GM12878 (cell line): ENCODE results near the gene UBE2F. TPM values are rescaled to one million over a fixed set of nuclear protein-coding genes. Genes with fewer than 3 reads are reported as not detected.

Experiments used
- ATAC-seq: fragments of 200-7000 bp; cut with Tn5 transposase; 3 replicates; pipeline ENCODE4 v1.9.1; 2020; ENCODE audit warnings: mild to moderate bottlenecking, moderate library complexity
- BruUV-seq: library from RNA; stranded (reverse); fragments of 400-500 nt; replicated peaks from 2 replicates; lab custom pipeline; 2021; lab: Mats Ljungman, UMichigan
- CTCF ChIA-PET: fragments of 300-600 bp; sonication (Branson Sonifier 250); formaldehyde crosslinking; extraction: SDS; loops from one replicate; lab custom pipeline; 2021; ENCODE audit warnings: inconsistent platforms; lab: Yijun Ruan, JAX
- POLR2A ChIA-PET: fragments of 350-600 bp; formaldehyde crosslinking; extraction: SDS; loops from one replicate; lab custom pipeline; 2021; ENCODE audit warnings: inconsistent platforms; lab: Charles Lee
- RAD21 ChIA-PET: fragments of 300-600 bp; sonication (Branson Sonifier 250); formaldehyde crosslinking; loops from one replicate; lab custom pipeline; 2023; ENCODE audit warnings: antibody characterized with exemption; ENCODE audit not compliant: unreplicated experiment; lab: Charles Lee
- SMC1A ChIA-PET: fragments of 300-600 bp; sonication (Branson Sonifier 250); formaldehyde crosslinking; loops from one replicate; lab custom pipeline; 2023; ENCODE audit not compliant: unreplicated experiment, uncharacterized antibody; lab: Charles Lee
- DNase-seq: peaks from one replicate; pipeline ENCODE4 v3.0.0-alpha.2; 2011; ENCODE audit warnings: low read depth, low spot score
- FAIRE-seq: peaks from 3 replicates; lab custom pipeline; 2011; peaks lifted over from hg19 to GRCh38; lab: Jason Lieb, UNC
- H2AFZ ChIP-seq: 2 replicates; pipeline ENCODE4 v1.6.0; 2011; ENCODE audit warnings: low read depth, low read length, control low read depth; ENCODE audit not compliant: control insufficient read depth
- H3K27ac ChIP-seq: 2 replicates; pipeline ENCODE4 v1.5.1; 2011; ENCODE audit warnings: control low read depth; ENCODE audit not compliant: control insufficient read depth, insufficient read depth
- H3K27me3 ChIP-seq, 2 experiments: replicated peaks in 1 of 2; 2 replicates each; pipeline versions ENCODE4 v1.6.0 to v1.6.1; 2011; ENCODE audit warnings: low read length in 1 of 2; ENCODE audit not compliant: control insufficient read depth in 2 of 2, insufficient read depth in 2 of 2
- H3K36me3 ChIP-seq, 2 experiments: 2 replicates each; pipeline ENCODE4 v1.5.1; 2011; ENCODE audit warnings: low read length in 1 of 2; ENCODE audit not compliant: control insufficient read depth in 2 of 2, insufficient read depth in 2 of 2
- H3K4me1 ChIP-seq: 2 replicates; pipeline ENCODE4 v1.6.1; 2011; ENCODE audit warnings: mild to moderate bottlenecking, low read length, moderate library complexity, mixed read lengths; ENCODE audit not compliant: control insufficient read depth, insufficient read depth
- H3K4me2 ChIP-seq: 2 replicates; pipeline ENCODE4 v1.6.0; 2011; ENCODE audit warnings: control low read depth; ENCODE audit not compliant: control insufficient read depth, insufficient read depth
- H3K4me3 ChIP-seq: fragments of 200-600 bp; sonication (generic); 2 replicates; pipeline ENCODE4 v1.5.1; 2016
- H3K79me2 ChIP-seq: 2 replicates; pipeline ENCODE4 v1.6.0; 2011; ENCODE audit warnings: low read length; ENCODE audit not compliant: control insufficient read depth, insufficient read depth
- H3K9ac ChIP-seq: 2 replicates; pipeline ENCODE4 v1.8.0; 2011; ENCODE audit warnings: low read length, control low read depth, mixed read lengths; ENCODE audit not compliant: control insufficient read depth, insufficient read depth
- H3K9me3 ChIP-seq: replicated peaks from 3 replicates; pipeline ENCODE4 v1.5.1; 2011; ENCODE audit warnings: mild to moderate bottlenecking, low read length; ENCODE audit not compliant: control insufficient read depth, insufficient read depth
- H4K20me1 ChIP-seq: 2 replicates; pipeline ENCODE4 v1.6.0; 2011; ENCODE audit not compliant: control insufficient read depth, insufficient read depth
- ATF7 ChIP-seq: fragments of 450-650 bp; IDR thresholded peaks from 2 replicates; pipeline ENCODE4 v1.6.1; 2016; ENCODE audit warnings: low read depth, mild to moderate bottlenecking
- BHLHE40 ChIP-seq, 2 experiments: fragments of 450-650 bp in 1 of 2; IDR thresholded peaks; 2 replicates each; pipeline ENCODE4 v1.6.1; 2011 to 2017; ENCODE audit warnings: low read depth in 2 of 2, borderline replicate concordance in 1 of 2, improper control_type of control experiment in 1 of 2, low read length in 1 of 2, mild to moderate bottlenecking in 1 of 2
- EED ChIP-seq: sonication (generic); IDR thresholded peaks from 2 replicates; pipeline ENCODE4 v1.6.1; 2016; ENCODE audit warnings: antibody characterized with exemption, low read depth
- ESRRA ChIP-seq: IDR thresholded peaks from 2 replicates; pipeline ENCODE4 v1.6.1; 2012; ENCODE audit warnings: mild to moderate bottlenecking, low read length, improper control_type of control experiment
- NBN ChIP-seq: fragments of 450-650 bp; IDR thresholded peaks from 2 replicates; pipeline ENCODE4 v1.6.1; 2016
- NFXL1 ChIP-seq: fragments of 450-650 bp; IDR thresholded peaks from 2 replicates; pipeline ENCODE4 v1.6.1; 2017; ENCODE audit warnings: antibody characterized with exemption, mild to moderate bottlenecking, borderline replicate concordance
- PML ChIP-seq: IDR thresholded peaks from 2 replicates; pipeline ENCODE4 v1.6.1; 2012; ENCODE audit warnings: low read length, inconsistent platforms
- POLR2AphosphoS5 ChIP-seq: IDR thresholded peaks from 2 replicates; pipeline ENCODE4 v1.6.1; 2011; ENCODE audit warnings: mild to moderate bottlenecking, low read length, inconsistent platforms
- POU2F2 ChIP-seq: IDR thresholded peaks from 3 replicates; pipeline ENCODE4 v1.6.1; 2011; ENCODE audit warnings: low read depth, mild to moderate bottlenecking, low read length, borderline replicate concordance
- SIN3A ChIP-seq: IDR thresholded peaks from 2 replicates; pipeline ENCODE4 v1.6.1; 2012; ENCODE audit warnings: low read depth, low read length, improper control_type of control experiment
- SMARCA5 ChIP-seq: fragments of 450-650 bp; IDR thresholded peaks from 2 replicates; pipeline ENCODE4 v1.6.1; 2017; ENCODE audit warnings: mild to moderate bottlenecking
- WGBS: methylation state at CpG from one replicate; pipeline ENCODE4 v1.1.6; 2016; ENCODE audit warnings: low lambda C conversion rate; ENCODE audit not compliant: insufficient replicate concordance, insufficient coverage; ENCODE audit errors: missing lambda C conversion rate; 5-methylcytosine and 5-hydroxymethylcytosine counted together
- in situ Hi-C: fragments of 300-500 bp; cut with MboI; formaldehyde crosslinking; loops from 9 replicates; pipeline ENCODE4 v1.14.3; 2018; ENCODE audit warnings: mixed read lengths
- intact Hi-C: fragments of 100-400 bp; cut with micrococcal nuclease; formaldehyde crosslinking; loops from one replicate; pipeline ENCODE4 v1.14.2; 2022; ENCODE audit not compliant: unreplicated experiment
- polyA plus RNA-seq, 11 experiments: library from polyadenylated mRNA; depleted of rRNA in 4 of 11; unstranded in 6 of 11; stranded (reverse) in 5 of 11; fragments of >200 nt; fragmentation: Nextera tagmentation in 4 of 11; fragmentation: Illumina TruSeq in 1 of 11; extraction: Ambion mirVana in 4 of 11; extraction: Trizol in 1 of 11; gene quantifications; 1 replicate in 1 of 11; 2 replicates in 10 of 11; pipeline versions ENCODE4 v1.2.1 to v1.2.3, GENCODE V29; 2011 to 2016; ENCODE audit warnings: inconsistent platforms in 2 of 11, missing spikeins in 2 of 11, low read depth in 1 of 11
- total RNA-seq, 4 experiments: library from RNA; depleted of rRNA in 3 of 4; stranded (reverse); fragments of >200 nt in 3 of 4; fragmentation: Illumina TruSeq in 1 of 4; extraction: Trizol in 1 of 4; gene quantifications; 2 replicates each; pipeline versions ENCODE4 v1.2.1 to v1.2.3, GENCODE V29; 2013 to 2021
- TF ChIP-seq, protein P1 (sequence below): IDR thresholded peaks from 2 replicates; pipeline ENCODE4 v1.6.1; 2011; ENCODE audit warnings: low read depth, mild to moderate bottlenecking, low read length, moderate library complexity, borderline replicate concordance; ENCODE audit errors: extremely low read depth
- TF ChIP-seq, protein P2 (sequence below): fragments of 450-650 bp; IDR thresholded peaks from 2 replicates; pipeline ENCODE4 v1.6.1; 2017; ENCODE audit warnings: low read depth, mild to moderate bottlenecking, moderate library complexity
- TF ChIP-seq, protein P3 (sequence below): IDR thresholded peaks from 2 replicates; pipeline ENCODE4 v1.6.1; 2012; ENCODE audit warnings: low read depth, low read length, improper control_type of control experiment
- TF ChIP-seq, protein P4 (sequence below): IDR thresholded peaks from 2 replicates; pipeline ENCODE4 v1.6.1; 2011; ENCODE audit warnings: borderline replicate concordance, low read depth, mild to moderate bottlenecking, moderate library complexity, low read length; ENCODE audit not compliant: insufficient read depth, poor library complexity, severe bottlenecking

The UBE2F gene
- total and polyA plus RNA-seq, 10 of the 15 experiments (the other 5 are each of a cell fraction or from before 2014, with no cell fraction given) = 12.3 to 64.4 (median 31.5) TPM

DNA sequence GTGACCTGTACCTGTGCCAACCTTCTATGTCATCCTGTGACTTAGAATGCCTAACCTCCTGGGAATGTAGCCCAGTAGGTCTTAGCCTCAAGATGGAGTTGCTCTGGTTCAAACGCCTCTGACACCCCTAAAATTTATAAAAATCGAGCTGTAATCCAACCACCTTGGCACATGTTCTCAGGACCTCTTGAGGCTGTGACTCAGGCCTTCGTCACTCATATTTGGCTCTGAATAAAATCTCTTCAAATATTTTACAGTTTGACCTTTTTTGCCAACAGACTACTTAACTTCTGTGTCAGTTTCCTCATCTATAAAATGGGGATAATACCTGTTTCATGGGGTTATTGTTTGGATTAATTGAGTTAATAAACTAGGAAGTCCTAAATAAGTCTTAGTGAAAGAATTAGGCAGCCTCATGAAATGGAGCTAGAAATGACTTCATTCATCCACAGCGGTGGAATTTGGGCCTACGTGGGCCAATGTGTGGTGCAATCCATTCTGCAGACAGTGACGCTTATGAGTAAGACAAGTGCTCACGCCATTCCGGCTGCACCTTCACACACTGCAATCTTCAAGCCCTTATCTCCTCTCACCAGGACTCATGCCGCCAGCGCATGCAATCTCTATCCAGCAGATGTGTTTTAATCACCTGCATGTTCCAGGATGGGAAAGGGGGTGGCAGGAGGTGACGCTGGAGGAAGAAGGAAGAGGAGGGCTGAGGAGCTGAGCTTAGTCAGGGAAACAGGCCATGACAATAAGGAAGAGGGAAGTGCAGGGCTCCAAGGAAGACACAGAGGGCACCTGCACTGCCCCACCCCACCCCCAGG, 2.0 kb upstream of the UBE2F start:
- H2AFZ ChIP-seq = no peak overlapping the region
- in situ Hi-C loops (no loop called here), intact Hi-C loops (loop anchor here (5.0 kb wide), 1 partner anchor 98 kb away; the partner anchor contains the start of gene SCLY)
- CTCF ChIA-PET = no interaction called here
- no peak overlapping the region for H3K9ac ChIP-seq
- POLR2A ChIA-PET = no interaction called here
- no peak overlapping the region for H3K4me3 ChIP-seq
- SMC1A ChIA-PET = no interaction called here
- DNase-seq = no peak
- peaks cover 21% of the 10 kb centered on the region for H3K79me2 ChIP-seq
- H4K20me1 ChIP-seq = no peaks in the 10 kb centered on the region
- 67% methylated on average over 11 of the region's 11 CpGs for WGBS
- FAIRE-seq = no peak
- RAD21 ChIA-PET = no interaction called here
- no peak overlapping the region for H3K27ac ChIP-seq
- no peaks in the 10 kb centered on the region; a peak in 1 of 4 replicates for H3K27me3 ChIP-seq
- H3K4me2 ChIP-seq = no peak overlapping the region
- no TSS peak for BruUV-seq
- ATAC-seq = no peak
- H3K9me3 ChIP-seq = peaks cover 6% of the 10 kb centered on the region; the same call in 2 of the 3 replicates
- peaks cover 16% of the 10 kb centered on the region for H3K4me1 ChIP-seq
- H3K36me3 ChIP-seq = no peaks in the 10 kb centered on the region
- TF ChIP-seq, protein P1, sequence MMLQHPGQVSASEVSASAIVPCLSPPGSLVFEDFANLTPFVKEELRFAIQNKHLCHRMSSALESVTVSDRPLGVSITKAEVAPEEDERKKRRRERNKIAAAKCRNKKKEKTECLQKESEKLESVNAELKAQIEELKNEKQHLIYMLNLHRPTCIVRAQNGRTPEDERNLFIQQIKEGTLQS = no peak
- TF ChIP-seq SIN3A (no peak), BHLHE40 (IDR thresholded peaks at IDR 0.05; ENCODE audit: borderline replicate concordance in 1 of 2, low read depth in 2 of 2, low read length in 1 of 2) (no peak), POU2F2 (no peak), ESRRA (no peak), POLR2AphosphoS5 (no peak), ATF7 (no peak), NBN (no peak), SMARCA5 (no peak), PML (no peak), NFXL1 (no peak), EED (no peak)
- TF ChIP-seq, protein P2, sequence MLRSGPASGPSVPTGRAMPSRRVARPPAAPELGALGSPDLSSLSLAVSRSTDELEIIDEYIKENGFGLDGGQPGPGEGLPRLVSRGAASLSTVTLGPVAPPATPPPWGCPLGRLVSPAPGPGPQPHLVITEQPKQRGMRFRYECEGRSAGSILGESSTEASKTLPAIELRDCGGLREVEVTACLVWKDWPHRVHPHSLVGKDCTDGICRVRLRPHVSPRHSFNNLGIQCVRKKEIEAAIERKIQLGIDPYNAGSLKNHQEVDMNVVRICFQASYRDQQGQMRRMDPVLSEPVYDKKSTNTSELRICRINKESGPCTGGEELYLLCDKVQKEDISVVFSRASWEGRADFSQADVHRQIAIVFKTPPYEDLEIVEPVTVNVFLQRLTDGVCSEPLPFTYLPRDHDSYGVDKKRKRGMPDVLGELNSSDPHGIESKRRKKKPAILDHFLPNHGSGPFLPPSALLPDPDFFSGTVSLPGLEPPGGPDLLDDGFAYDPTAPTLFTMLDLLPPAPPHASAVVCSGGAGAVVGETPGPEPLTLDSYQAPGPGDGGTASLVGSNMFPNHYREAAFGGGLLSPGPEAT = no peak
- TF ChIP-seq, protein P3, sequence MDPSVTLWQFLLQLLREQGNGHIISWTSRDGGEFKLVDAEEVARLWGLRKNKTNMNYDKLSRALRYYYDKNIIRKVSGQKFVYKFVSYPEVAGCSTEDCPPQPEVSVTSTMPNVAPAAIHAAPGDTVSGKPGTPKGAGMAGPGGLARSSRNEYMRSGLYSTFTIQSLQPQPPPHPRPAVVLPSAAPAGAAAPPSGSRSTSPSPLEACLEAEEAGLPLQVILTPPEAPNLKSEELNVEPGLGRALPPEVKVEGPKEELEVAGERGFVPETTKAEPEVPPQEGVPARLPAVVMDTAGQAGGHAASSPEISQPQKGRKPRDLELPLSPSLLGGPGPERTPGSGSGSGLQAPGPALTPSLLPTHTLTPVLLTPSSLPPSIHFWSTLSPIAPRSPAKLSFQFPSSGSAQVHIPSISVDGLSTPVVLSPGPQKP = no peak
- TF ChIP-seq, protein P4, sequence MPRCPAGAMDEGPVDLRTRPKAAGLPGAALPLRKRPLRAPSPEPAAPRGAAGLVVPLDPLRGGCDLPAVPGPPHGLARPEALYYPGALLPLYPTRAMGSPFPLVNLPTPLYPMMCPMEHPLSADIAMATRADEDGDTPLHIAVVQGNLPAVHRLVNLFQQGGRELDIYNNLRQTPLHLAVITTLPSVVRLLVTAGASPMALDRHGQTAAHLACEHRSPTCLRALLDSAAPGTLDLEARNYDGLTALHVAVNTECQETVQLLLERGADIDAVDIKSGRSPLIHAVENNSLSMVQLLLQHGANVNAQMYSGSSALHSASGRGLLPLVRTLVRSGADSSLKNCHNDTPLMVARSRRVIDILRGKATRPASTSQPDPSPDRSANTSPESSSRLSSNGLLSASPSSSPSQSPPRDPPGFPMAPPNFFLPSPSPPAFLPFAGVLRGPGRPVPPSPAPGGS = no peak
